Measurements from ENCODE around the gene GABRQ. TPM values are rescaled to one million over a fixed set of nuclear protein-coding genes. Genes with fewer than 3 reads are reported as not detected.
A peak's percentile ranks its signal among the peaks of the same experiment; 100 is the strongest.

Gene GABRQ
- total and polyA plus RNA-seq, 2 donors (not counting 1 experiment from before 2014, with no cell fraction given): not detected

- peak in 1 of 2 donors; percentile 0 for DNase-seq (ENCODE audit: low read depth in 2 of 2)
- H3K9me3 ChIP-seq (ENCODE audit: control insufficient read depth, insufficient read depth, low read depth, low read length): no peaks in the 10 kb centered on the region
- H3K4me1 ChIP-seq (ENCODE audit: control insufficient read depth, extremely low read depth, insufficient read depth, low read length): no peaks in the 10 kb centered on the region
- no peaks in the 10 kb centered on the region for H3K79me2 ChIP-seq (ENCODE audit: control insufficient read depth, insufficient read depth, low read length)
- no peaks in the 10 kb centered on the region for H3K27me3 ChIP-seq (ENCODE audit: control insufficient read depth, insufficient read depth, low read length)
- no peak for TF ChIP-seq EZH2 (IDR thresholded peaks at IDR 0.05; ENCODE audit: low read length, missing control alignments)
- no peak for TF ChIP-seq CTCF (conservative IDR thresholded peaks at IDR 0.05 in 1 of 2, IDR thresholded peaks at IDR 0.05 in 1 of 2; ENCODE audit: low read depth in 1 of 2, low read length in 2 of 2)
- H3K9ac ChIP-seq (ENCODE audit: insufficient read depth, low read length): no peak overlapping the region
- H3K4me2 ChIP-seq (ENCODE audit: extremely low read depth, insufficient read depth, low read length): no peak overlapping the region
- no peaks in the 10 kb centered on the region for H4K20me1 ChIP-seq (ENCODE audit: control insufficient read depth, extremely low read depth, insufficient read depth, low read length)
- no peak overlapping the region for H2AFZ ChIP-seq (ENCODE audit: low read length)
- H3K27ac ChIP-seq (ENCODE audit: insufficient read depth, low read length): no peak overlapping the region
- no peak overlapping the region for H3K4me3 ChIP-seq (replicated peaks in 1 of 4; ENCODE audit: control extremely low read depth in 1 of 4, insufficient read depth in 1 of 4, low read depth in 3 of 4, low read length in 4 of 4)
- no peaks in the 10 kb centered on the region for H3K36me3 ChIP-seq (ENCODE audit: control insufficient read depth, insufficient read depth, low read length)
Observed at GRCh38 chrX:152641996-152642395, 4.3 kb downstream of the GABRQ start.

- no peak overlapping the region for H3K4me3 ChIP-seq (replicated peaks in 1 of 4; ENCODE audit: control extremely low read depth in 1 of 4, insufficient read depth in 1 of 4, low read depth in 3 of 4, low read length in 4 of 4)
- H3K27me3 ChIP-seq (ENCODE audit: control insufficient read depth, insufficient read depth, low read length): no peaks in the 10 kb centered on the region
- H3K9ac ChIP-seq (ENCODE audit: insufficient read depth, low read length): no peak overlapping the region
- H3K4me1 ChIP-seq (ENCODE audit: control insufficient read depth, extremely low read depth, insufficient read depth, low read length): no peaks in the 10 kb centered on the region
- H3K36me3 ChIP-seq (ENCODE audit: control insufficient read depth, insufficient read depth, low read length): no peaks in the 10 kb centered on the region
- H2AFZ ChIP-seq (ENCODE audit: low read length): no peak overlapping the region
- no peaks in the 10 kb centered on the region for H3K79me2 ChIP-seq (ENCODE audit: control insufficient read depth, insufficient read depth, low read length)
- no peak for TF ChIP-seq CTCF (conservative IDR thresholded peaks at IDR 0.05 in 1 of 2, IDR thresholded peaks at IDR 0.05 in 1 of 2; ENCODE audit: low read depth in 1 of 2, low read length in 2 of 2)
- no peak for TF ChIP-seq EZH2 (IDR thresholded peaks at IDR 0.05; ENCODE audit: low read length, missing control alignments)
- no peaks in the 10 kb centered on the region for H3K9me3 ChIP-seq (ENCODE audit: control insufficient read depth, insufficient read depth, low read depth, low read length)
- DNase-seq (ENCODE audit: low read depth in 2 of 2): no peak
- H3K27ac ChIP-seq (ENCODE audit: insufficient read depth, low read length): no peak overlapping the region
- no peak overlapping the region for H3K4me2 ChIP-seq (ENCODE audit: extremely low read depth, insufficient read depth, low read length)
- H4K20me1 ChIP-seq (ENCODE audit: control insufficient read depth, extremely low read depth, insufficient read depth, low read length): no peaks in the 10 kb centered on the region
Observed at GRCh38 chrX:152642931-152643564, 5.4 kb downstream of the GABRQ start.

GRCh38 chrX:152646961-152647360, 9.3 kb downstream of the GABRQ start:
- Histone ChIP-seq H3K27ac (ENCODE audit: insufficient read depth, low read length) (no peak overlapping the region), H2AFZ (ENCODE audit: low read length) (no peak overlapping the region), H3K9ac (ENCODE audit: insufficient read depth, low read length) (no peak overlapping the region), H3K79me2 (ENCODE audit: control insufficient read depth, insufficient read depth, low read length) (no peaks in the 10 kb centered on the region), H3K4me1 (ENCODE audit: control insufficient read depth, extremely low read depth, insufficient read depth, low read length) (no peaks in the 10 kb centered on the region), H3K36me3 (ENCODE audit: control insufficient read depth, insufficient read depth, low read length) (no peaks in the 10 kb centered on the region), H3K27me3 (ENCODE audit: control insufficient read depth, insufficient read depth, low read length) (no peaks in the 10 kb centered on the region), H3K4me3 (replicated peaks in 1 of 4; ENCODE audit: control extremely low read depth in 1 of 4, insufficient read depth in 1 of 4, low read depth in 3 of 4, low read length in 4 of 4) (no peak overlapping the region), H3K4me2 (ENCODE audit: extremely low read depth, insufficient read depth, low read length) (no peak overlapping the region), H4K20me1 (ENCODE audit: control insufficient read depth, extremely low read depth, insufficient read depth, low read length) (no peaks in the 10 kb centered on the region), H3K9me3 (ENCODE audit: control insufficient read depth, insufficient read depth, low read depth, low read length) (no peaks in the 10 kb centered on the region)
- TF ChIP-seq EZH2 (IDR thresholded peaks at IDR 0.05; ENCODE audit: low read length, missing control alignments) (no peak), CTCF (conservative IDR thresholded peaks at IDR 0.05 in 1 of 2, IDR thresholded peaks at IDR 0.05 in 1 of 2; ENCODE audit: low read depth in 1 of 2, low read length in 2 of 2) (no peak)
- DNase-seq (ENCODE audit: low read depth in 2 of 2): no peak

Data from fibroblast of lung (primary cell).